Adipose tissue (tissue), 3 donors: ENCODE results near the gene PHRF1. TPM values are rescaled to one million over a fixed set of nuclear protein-coding genes. Genes with fewer than 3 reads are reported as not detected.

Source experiments
- H3K27ac ChIP-seq: one replicate; pipeline ENCODE4 v1.5.1; 2013; ENCODE audit warnings: low read depth, low read length
- WGBS, 3 donors: extraction: QIAGEN DNeasy Blood & Tissue Kit; methylation state at CpG; one replicate each; pipeline ENCODE4 v1.1.7; 2013; 5-methylcytosine and 5-hydroxymethylcytosine counted together
- polyA plus RNA-seq, 3 donors: library from polyadenylated mRNA; stranded (reverse); fragments of 200-250 nt; gene quantifications; one replicate each; pipeline ENCODE4 v1.2.3, GENCODE V29; 2013
- donor health status: healthy with polysubstance abuse.
- donor health status: Bipolar disorder and iron deficiency.
- donor health status: healthy.

Gene PHRF1
- polyA plus RNA-seq, 3 donors = 8.9 to 19.8 (median 16.0) TPM

DNA sequence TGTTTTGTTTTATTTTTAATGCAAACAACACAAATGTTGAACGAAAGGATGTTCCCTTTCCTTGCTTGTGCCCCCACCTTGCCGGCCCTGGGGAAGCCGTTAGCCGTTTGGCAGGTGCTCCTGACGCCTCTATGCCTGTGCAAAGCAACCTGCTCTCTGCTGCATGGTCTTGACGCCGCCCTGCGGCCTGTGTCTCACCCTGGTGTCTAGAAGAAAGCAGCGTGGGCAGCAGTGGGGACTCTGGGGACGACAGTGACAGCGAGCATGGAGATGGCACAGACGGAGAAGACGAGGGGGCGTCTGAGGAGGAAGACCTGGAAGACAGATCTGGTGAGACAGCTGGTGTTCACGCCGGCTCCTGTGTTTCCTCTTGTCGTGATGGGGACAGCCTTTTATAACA, 5.5 kb downstream of the PHRF1 start:
- no peak overlapping the region for H3K27ac ChIP-seq
- 74 to 87% (median 84%) methylated on average over 17 of the region's 17 CpGs for WGBS, 3 donors

DNA sequence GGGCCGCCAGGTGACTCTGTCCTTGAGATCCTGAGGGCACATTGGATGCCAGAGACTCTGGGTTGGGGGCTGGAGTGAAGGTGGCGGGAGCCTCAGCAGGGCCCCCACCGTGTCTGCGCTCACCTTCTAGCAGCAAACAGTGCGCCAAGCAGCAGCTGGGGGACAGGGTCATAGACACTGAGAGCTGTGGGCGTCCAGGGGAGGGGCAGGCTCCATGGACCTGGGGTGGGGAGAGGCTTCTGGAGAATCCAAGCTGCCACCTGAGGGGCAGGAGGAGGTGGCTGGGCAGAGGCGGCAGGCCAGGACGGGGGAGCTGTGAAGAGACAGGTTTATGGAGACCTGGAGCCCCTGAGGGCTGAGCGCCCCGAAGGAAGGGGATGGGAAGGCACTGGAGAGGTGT, 8.0 kb downstream of the PHRF1 start:
- H3K27ac ChIP-seq = no peak overlapping the region
- WGBS, 3 donors = 92 to 97% (median 95%) methylated on average over 10 of the region's 10 CpGs

DNA sequence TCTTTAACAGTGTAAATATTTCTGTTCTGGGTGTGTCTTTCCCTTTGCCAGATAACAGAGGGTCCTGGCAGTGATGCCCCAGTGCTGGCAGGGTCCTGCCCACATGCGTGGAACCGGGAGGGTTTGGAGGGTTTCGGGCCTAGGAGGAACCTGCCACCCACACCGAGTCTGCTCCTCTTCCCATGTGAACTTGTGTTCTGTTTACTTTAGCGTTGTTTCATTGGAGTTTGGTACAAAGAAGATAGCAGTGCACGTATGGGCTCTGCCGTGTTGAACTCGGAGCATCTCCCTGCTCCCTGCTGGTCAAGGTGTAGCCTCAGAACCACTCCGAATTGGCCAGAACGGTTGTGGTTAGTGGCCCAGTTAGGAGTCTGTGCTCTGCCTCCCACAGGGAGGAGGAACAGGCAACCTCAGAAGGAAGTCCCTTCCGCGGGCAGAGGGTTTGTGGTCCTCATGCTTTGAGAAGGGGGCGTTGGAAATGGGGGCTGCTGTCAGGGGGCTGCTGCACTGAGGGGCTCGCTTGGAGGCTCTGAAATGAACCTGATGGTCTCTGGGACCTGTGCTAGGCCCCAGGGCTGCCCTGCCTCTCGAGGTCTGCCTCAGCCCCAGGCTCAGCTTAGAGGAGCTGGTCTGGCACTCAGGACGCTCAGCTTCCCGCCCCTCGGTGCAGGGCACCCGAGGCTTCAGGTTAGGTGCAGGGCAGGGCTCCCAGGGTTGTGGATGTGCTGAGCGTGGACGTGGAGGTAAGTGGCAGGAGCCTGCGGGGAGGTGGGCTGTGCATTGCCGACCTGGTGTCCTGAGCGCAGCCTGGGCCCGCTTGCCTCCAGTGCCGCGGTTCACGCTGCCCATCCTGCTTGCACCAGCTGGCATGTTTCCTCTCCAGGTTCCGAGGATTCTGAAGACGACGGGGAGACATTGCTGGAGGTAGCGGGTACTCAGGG, 10.4 kb downstream of the PHRF1 start:
- no peak overlapping the region for H3K27ac ChIP-seq

DNA sequence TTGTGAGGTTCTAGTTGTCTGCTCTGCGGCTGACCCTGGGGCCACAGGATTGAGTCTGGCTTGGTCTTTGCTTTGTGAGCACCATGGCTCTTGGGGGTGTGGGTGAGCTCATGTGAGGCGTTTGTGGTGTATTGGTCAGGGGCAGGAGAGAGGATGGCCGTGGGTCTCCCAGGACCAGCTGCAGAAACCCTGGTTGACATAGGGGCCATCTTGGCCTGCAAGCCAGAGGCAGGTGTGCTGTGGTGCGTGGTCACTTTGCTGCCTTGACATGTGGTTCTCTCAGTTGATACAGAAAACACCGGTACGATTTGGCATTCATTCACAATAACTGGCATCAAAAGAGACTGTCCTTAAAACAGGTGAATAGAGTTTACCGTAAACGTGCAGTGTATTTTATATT, 11.3 kb downstream of the PHRF1 start:
- WGBS, 3 donors = 81 to 85% (median 84%) methylated on average over 8 of the region's 8 CpGs
- H3K27ac ChIP-seq = no peak overlapping the region

More for the DNA sequence above, 10.4 kb downstream of the PHRF1 start:
- 84 to 88% (median 87%) methylated on average over 32 of the region's 32 CpGs for WGBS, 3 donors

DNA sequence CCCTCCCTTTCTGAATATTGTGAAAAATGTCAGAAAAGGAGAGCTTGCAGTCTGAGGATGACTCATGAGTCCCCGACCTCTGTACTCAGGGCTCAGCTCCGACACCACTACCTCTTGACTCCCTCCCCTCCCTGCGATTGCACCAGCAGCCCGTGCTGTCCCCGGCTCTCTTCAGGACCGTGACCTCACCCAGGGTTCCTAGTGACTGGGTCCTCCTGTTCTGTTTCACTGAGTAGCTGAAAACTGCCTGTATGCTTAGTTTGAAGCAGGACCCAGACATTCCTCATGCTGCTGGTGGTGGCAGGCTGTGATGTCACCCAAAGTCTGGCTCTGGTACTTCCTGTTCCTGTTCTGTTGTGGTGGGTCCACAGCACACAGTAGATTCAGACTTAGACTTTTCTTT, 11.7 kb downstream of the PHRF1 start:
- WGBS, 3 donors = 32 to 75% (median 53%) methylated on average over 6 of the region's 6 CpGs
- no peak overlapping the region for H3K27ac ChIP-seq

DNA sequence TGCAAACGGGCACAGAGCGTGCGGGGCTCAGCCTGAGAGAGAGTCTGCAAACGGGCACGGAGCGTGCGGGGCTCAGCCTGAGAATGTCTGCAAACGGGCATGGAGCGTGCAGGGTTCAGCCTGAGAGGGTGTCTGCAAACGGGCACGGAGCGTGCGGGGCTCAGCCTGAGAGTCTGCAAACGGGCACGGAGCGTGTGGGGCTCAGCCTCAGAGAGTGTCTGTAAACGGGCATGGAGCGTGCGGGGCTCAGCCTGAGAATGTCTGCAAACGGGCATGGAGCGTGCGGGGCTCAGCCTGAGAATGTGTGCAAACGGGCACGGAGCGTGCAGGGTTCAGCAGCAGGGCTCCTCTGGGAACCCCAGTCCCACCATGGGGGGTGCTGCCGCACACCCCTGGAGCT, 13.5 kb downstream of the PHRF1 start:
- WGBS, 3 donors = 93 to 96% (median 94%) methylated on average over 26 of the region's 26 CpGs
- no peak overlapping the region for H3K27ac ChIP-seq

DNA sequence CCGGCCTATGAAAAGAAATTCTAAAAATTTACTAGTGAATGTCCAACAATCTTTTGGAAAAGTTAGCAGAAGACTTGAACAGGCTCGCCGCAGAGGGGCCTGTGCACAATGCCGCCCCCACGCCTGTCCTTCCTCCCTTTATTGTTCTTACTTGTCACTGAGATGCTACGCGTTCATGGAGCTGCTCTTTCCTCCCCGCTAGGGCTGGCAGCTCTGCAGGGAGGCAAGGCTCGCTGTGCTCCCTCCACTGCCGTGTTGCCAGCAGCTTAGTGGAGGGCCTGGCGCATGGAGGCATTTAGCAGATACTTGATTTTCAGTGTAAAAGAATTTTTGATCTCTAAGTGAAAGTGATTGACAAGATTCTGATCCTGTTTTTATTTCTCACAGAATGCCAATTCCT, 14.7 kb downstream of the PHRF1 start:
- 76 to 89% (median 79%) methylated on average over 11 of the region's 11 CpGs for WGBS, 3 donors
- no peak overlapping the region for H3K27ac ChIP-seq

DNA sequence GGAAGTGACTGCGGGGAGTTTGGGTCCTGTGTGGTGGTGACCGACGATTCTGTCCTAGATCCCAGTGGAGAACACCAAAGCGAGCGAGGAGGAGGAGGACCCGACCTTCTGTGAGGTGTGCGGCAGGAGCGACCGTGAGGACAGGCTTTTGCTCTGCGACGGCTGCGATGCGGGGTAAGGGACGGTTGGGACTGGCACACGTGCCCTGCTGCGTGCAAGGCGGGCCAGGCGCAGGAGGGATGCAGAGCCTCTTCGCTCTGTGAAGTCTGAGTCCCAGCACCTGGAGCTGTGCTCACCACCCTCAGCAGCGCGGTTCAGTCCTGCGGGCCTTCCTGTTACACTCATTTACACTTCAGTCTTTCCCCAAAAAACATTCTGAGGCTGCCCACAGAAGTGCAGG, 16.2 kb downstream of the PHRF1 start:
- WGBS, 3 donors = 95 to 97% (median 96%) methylated on average over 22 of the region's 22 CpGs
- H3K27ac ChIP-seq = no peak overlapping the region

DNA sequence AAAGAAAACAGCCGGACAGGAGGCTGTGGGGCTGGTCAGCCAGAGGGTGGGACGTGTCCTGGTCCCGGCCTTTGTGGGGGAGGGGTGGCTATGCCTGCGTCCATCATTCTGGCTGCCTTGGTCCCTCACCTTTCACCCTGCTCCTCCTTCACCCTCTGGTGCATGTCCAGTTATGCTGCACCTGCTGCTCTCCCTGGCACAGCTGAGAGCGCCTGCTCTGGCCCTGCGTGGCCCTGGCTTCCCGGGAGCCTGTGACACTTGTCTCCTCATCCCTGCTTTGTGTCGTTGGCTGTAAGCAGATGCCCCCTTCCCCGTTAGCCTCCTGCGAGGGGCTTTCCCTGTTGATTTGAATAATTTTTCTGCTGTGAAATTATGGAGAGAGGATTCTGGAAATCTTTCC, 16.6 kb downstream of the PHRF1 start:
- 86 to 89% (median 88%) methylated on average over 10 of the region's 10 CpGs for WGBS, 3 donors

DNA sequence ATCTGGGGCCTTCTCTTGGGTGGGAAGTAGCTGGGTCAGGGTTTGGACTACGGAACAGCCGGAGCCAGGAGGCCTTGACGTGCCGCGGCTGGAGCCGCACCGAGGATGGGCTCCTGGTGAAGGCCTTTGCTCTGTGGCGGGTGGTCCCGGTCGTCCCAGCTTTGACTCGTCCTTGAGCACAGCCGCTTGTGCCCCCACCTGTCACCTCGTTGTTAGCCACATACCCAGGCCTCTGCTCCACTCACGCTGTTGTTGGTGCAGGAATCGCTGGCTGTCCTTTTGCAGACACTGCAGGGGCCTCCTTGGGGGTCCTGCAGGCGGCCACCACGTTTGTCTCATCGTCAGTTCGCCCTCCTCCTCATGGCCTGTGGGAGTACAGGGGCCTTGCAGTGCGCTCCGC, 17.1 kb downstream of the PHRF1 start:
- 92 to 96% (median 93%) methylated on average over 21 of the region's 21 CpGs for WGBS, 3 donors
- no peak overlapping the region for H3K27ac ChIP-seq

More for the DNA sequence above, 16.6 kb downstream of the PHRF1 start:
- no peak overlapping the region for H3K27ac ChIP-seq

DNA sequence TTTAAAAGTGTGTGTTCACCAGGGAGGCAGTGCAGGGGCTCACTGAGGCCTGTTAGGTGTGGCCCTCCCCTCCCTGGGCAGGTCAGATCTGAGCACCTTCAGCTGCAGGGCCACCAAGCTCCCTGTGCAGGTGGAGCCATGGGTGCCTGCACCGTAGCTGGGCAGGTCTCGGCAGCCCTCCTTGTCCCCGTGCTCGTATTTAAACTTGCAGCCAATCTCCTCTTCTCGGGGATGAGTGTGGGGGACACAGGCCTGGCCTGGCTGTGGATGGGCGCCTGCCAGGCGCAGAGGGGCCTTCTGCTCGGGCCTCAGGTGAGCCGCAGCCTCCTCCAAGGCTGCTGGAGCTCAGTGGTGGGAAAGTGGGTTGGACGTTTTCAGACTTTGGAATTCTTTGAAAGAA, 19.1 kb downstream of the PHRF1 start:
- no peak overlapping the region for H3K27ac ChIP-seq
- WGBS, 3 donors = 92 to 94% (median 92%) methylated on average over 10 of the region's 10 CpGs

DNA sequence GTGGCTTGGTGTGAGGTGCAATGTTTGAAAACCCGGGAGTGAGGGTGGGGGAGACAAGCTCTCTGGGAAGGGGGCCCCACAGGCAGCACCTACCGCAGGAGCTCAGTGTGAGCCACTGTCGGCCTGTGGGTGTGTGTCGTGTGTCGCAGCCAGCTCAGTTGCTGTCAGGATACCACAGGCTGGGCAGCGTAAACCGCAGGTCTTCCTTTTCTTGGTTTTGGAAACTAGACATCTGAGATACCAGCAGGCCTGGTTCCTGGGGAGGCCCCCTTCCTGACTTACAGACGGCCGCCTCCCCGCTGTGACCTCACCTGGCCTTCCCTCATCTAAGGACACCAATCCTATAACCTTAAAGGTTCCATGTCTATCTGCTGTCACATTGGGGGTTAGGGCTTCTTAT, 20.1 kb downstream of the PHRF1 start:
- WGBS, 3 donors = 78 to 92% (median 82%) methylated on average over 10 of the region's 10 CpGs
- H3K27ac ChIP-seq = no peak overlapping the region

DNA sequence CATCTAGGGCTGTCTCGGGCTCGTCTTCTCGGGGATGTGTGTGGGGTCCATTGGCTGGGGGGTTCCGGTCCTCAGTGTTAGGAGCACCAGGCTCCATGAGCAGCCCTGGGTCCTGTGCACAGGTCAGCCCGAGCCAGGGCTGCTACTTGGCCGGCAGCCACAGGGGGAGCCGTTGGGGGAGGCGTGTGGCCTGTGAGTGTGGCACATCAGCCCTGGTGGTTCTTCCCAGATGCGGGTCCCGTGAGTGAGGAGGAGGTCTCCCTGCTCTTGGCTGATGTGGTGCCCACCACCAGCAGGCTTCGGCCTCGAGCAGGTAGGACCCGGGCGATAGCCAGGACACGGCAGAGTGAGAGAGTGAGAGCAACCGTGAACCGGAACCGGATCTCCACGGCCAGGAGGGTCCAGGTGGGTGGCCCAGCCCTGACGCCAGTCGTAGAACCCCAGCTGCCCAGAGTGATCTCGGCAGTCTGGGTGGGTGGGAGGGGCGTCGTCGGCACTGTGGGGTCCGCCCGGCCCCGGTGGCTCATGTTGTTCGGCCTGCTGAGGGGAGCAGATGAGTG, 21.0 kb downstream of the PHRF1 start:
- no peak overlapping the region for H3K27ac ChIP-seq
- WGBS, 3 donors = 88 to 90% (median 89%) methylated on average over 24 to 29 of the region's 29 CpGs

DNA sequence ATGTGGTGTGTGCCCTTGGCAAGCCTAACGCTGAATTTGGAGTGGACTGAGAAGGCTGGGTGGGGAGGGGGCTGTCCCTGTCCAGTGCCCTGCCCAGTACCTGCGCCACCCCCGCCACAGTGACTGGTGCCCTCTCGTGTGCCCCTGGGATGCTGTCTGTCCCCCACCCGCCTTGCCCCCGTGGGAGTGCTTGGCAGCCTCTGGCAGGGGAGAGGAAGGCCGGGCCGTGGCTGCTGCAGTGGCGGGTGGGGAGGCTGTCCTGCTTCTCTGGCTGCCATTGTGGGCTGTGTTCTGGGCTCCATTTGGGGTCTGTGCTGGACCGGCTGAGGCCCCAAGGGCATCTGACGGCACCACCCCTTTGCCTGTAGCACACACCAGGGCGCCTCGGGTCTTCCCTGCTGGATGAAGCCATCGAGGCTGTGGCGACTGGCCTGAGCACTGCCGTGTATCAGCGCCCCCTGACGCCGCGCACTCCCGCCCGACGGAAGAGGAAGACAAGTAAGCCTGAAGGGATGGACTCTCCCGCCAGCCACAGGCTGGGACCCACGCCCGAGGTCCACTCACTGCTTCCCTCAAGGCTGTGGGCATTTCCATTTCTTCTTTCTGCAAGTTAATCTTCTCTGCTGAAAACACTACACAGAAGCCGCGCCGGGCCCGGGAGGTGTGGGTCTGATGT, 21.9 kb downstream of the PHRF1 start:
- no peak overlapping the region for H3K27ac ChIP-seq
- WGBS, 3 donors = 89 to 95% (median 92%) methylated on average over 27 to 30 of the region's 30 CpGs

DNA sequence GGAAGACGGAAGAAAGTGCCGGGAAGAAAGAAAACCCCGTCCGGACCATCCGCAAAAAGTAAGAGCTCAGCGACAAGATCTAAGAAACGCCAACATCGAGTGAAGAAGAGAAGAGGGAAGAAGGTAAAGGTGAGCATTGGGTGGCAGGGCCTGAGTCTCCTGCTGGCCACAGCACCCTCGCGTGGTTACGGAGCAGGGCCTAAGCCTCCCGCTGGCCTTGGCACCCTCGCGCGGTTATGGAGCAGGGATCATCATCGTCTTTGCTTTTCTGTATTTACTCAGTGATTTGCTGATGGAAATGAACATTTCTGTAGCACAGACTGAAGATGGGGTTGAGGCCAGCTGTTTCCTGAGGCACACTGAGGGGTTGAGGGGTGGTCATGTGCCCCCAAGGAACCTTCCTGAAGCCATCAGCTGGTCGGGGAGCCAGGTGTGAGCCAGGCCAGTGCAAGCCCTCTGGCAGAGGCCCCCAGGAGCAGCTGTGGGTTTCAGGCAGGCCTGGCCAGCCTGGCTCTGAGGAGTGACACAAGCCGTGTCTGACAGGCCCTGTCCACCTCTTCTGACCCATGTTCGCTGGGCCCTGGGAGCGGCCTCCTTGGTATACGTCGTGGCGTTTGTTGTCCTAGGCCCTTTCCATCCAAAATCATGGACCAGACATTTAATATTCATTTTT, 25.4 kb downstream of the PHRF1 start:
- no peak overlapping the region for H3K27ac ChIP-seq
- WGBS, 3 donors = 92 to 94% (median 93%) methylated on average over 23 of the region's 23 CpGs

DNA sequence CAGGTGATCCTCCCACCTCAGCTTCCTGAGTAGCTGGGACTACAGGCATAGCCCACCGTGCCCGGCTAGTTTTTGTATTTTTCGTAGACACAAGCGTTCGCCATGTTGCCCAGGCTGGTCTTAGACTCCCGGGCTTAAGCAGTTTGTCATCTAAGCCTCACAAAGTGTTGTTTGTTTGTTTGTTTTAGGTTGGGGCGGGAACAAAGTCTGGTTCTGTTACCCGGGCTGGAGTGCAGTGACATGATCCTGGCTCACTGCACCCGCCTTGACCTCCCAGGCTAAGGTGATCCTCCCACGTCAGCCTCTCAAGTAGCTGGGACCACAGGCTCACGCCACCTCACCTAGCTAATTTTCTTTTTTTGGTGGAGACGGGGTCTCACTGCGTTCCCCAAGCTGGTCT, 26.9 kb downstream of the PHRF1 start:
- H3K27ac ChIP-seq = no peak overlapping the region
- 92 to 96% (median 95%) methylated on average over 13 of the region's 13 CpGs for WGBS, 3 donors

DNA sequence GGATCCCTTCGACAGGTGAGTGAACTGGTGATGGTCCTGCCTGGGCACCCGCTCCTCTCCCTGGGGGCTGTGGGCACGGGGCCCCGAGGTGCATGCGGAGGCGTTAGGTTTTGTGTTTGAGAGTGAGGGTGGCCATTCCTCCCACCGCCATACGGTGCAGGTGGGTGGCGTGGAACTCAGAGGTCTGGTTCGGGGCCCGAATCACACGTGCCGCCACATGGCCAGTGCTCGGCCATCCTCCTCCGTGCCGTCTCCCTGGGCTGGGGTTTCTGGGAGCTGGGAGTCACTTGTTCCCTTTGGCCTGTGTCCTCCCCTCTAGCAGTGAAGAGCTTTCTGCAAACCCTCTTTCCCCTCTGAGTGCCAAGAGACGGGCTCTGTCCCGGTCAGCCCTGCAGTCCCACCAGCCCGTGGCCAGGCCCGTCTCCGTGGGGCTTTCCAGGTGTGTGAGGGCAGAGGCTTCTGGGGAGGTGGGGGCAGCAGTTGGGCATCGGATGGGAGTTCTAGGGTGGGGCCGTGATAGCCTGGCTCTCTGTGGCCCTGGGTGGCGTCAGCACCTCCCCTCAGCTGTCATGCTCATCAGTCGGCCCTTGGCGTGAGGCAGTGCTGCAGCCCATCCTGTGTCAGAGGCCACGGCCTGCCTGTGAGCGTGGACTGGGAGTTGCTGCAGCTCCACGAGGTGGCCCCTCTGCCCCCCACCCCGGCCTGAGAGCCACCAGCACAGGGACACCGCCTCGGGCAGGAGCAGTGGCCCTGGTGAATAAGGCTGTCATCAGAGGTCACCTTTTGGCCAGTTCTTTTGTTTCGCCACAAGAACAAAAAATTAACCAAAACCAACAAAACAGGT, 29.2 kb downstream of the PHRF1 start:
- 92 to 94% (median 93%) methylated on average over 32 to 33 of the region's 33 CpGs for WGBS, 3 donors
- no peak overlapping the region for H3K27ac ChIP-seq

DNA sequence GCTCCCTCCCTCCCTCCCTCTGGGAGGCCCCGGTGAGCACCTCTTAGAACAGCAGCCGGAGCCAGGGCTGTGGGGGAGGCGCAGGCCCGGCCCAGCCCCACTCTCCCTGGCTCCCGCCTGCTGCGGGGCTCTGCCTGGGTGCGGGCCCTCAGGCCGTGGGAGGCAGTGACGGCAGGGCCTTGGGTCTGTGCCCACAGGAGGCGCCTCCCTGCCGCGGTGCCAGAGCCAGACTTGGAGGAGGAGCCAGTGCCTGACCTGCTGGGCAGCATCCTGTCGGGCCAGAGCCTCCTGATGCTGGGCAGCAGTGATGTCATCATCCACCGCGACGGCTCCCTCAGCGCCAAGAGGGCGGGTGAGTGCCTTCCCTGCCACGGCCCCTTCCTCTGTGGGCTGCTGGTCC, 30.0 kb downstream of the PHRF1 start:
- 72 to 77% (median 75%) methylated on average over 9 to 19 of the region's 19 CpGs for WGBS, 3 donors
- H3K27ac ChIP-seq = no peak overlapping the region
